ENCODE measurements around the gene CETN3.
A peak's percentile ranks its signal among the peaks of the same experiment; 100 is the strongest.

Gene CETN3

GRCh38 chr5:90409318-90410177, at the start of gene CETN3:
CETN3 (minus strand) TSS chr5:90409756; CDS start chr5:90409661, 95 bp downstream.
- peak; percentile 93 for DNase-seq

GRCh38 chr5:90446961-90447360, 37.4 kb upstream of the CETN3 start:
- peak; percentile 26 for DNase-seq

GRCh38 chr5:90440644-90441043, 31.1 kb upstream of the CETN3 start:
- no peak for DNase-seq

GRCh38 chr5:90438100-90438499, 28.5 kb upstream of the CETN3 start:
- no peak for DNase-seq

GRCh38 chr5:90437663-90438062, 28.1 kb upstream of the CETN3 start:
- no peak for DNase-seq

GRCh38 chr5:90434116-90434714, 24.7 kb upstream of the CETN3 start:
- peak; percentile 35 for DNase-seq

- no peak for DNase-seq
Measured at GRCh38 chr5:90424245-90424644, 14.7 kb upstream of the CETN3 start.

- no peak for DNase-seq
Measured at GRCh38 chr5:90421136-90421535, 11.6 kb upstream of the CETN3 start.

GRCh38 chr5:90418214-90418613, 8.7 kb upstream of the CETN3 start:
- no peak for DNase-seq

- DNase-seq: no peak
Measured at GRCh38 chr5:90410178-90410762, 714 bp upstream of the CETN3 start.

GRCh38 chr5:90408571-90409317, 812 bp downstream of the CETN3 start:
- DNase-seq: no peak

- no peak for DNase-seq
Measured at GRCh38 chr5:90406466-90406865, 3.1 kb downstream of the CETN3 start.

GRCh38 chr5:90402521-90403255, 6.9 kb downstream of the CETN3 start:
- no peak for DNase-seq

- DNase-seq: no peak
Measured at GRCh38 chr5:90399251-90399650, 10.3 kb downstream of the CETN3 start.

GRCh38 chr5:90398726-90399125, 10.8 kb downstream of the CETN3 start:
- DNase-seq: no peak

- DNase-seq: no peak
Measured at GRCh38 chr5:90395005-90395404, 14.6 kb downstream of the CETN3 start.

GRCh38 chr5:90390928-90391327, 18.6 kb downstream of the CETN3 start:
- DNase-seq: no peak

- no peak for DNase-seq
Measured at GRCh38 chr5:90390326-90390725, 19.2 kb downstream of the CETN3 start.

- no peak for DNase-seq
Measured at GRCh38 chr5:90387508-90387907, 22.0 kb downstream of the CETN3 start.

GRCh38 chr5:90386099-90386710, 23.4 kb downstream of the CETN3 start:
- DNase-seq: peak; percentile 7

GRCh38 chr5:90384389-90384788, 25.2 kb downstream of the CETN3 start:
- DNase-seq: no peak

- DNase-seq: no peak
Measured at GRCh38 chr5:90383903-90384302, 25.7 kb downstream of the CETN3 start.
